SK-N-SH (cell line): ENCODE data around the gene B4GALNT2.

Experiments used
- CTCF ChIP-seq: fragments of 200-600 bp; sonication (generic); IDR thresholded peaks from 2 replicates; pipeline ENCODE4 v1.6.1; 2017; ENCODE audit warnings: antibody characterized with exemption, mild to moderate bottlenecking, moderate library complexity
- YY1 ChIP-seq: IDR thresholded peaks from 2 replicates; pipeline ENCODE4 v1.4.0; 2012; ENCODE audit warnings: low read depth, mild to moderate bottlenecking

DNA sequence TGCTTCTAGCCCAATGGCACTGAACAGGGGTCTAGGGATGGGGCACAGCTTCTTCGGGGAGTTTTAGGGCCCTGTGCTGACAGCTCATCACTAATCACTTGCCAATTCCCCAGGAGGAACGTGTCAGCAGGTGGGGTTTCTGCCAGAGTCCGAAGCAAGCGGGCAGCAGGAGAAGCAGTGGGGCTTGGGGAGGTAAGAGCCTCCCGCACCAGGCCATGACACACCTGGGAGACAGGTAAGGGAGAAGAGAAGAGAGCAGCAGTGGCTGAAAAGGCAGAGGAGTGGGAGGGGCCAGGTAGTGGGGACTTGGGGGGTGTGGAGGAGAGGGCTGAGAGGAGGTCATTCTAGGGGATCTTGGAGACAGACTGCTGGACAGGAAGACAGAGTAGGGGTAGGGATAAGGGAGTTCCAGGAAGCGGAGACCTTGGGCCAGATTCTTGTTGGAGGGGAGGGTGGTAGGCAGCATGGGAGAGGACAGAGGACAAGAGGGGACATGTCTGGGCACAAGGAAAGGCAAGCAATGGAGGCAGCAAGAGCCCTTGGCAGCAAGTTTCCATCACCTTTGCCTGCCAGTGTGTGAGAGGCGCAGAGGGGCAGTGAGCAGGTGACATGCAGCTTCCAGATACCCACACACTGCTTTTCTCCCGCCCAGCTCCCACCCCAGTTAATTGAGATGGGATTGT lies 93.1 kb downstream of the B4GALNT2 start:
- no peak for TF ChIP-seq CTCF
- no peak for TF ChIP-seq YY1
